SIG-M5 (cell line): ENCODE measurements around the gene MAGEA12.
"Not testable (repeated sequence)": the region's sequence is repeated elsewhere in the genome, so short reads cannot be mapped to it uniquely, and the experiment has no call there.

Source experiments
- DNase-seq: peaks from one replicate; lab custom pipeline; 2025; lab: John Stamatoyannopoulos, UW

The MAGEA12 gene

GRCh38 chrX:152766562-152766961 lies 33.0 kb downstream of the MAGEA12 start:
- not testable (repeated sequence) for DNase-seq

- DNase-seq, result not testable (repeated sequence)
Measured at GRCh38 chrX:152769549-152770289, 36.2 kb downstream of the MAGEA12 start, which contains the start of gene MAGEA6. MAGEA6 (minus strand) TSS chrX:152769689; CDS start chrX:152767650, 2,039 bp downstream.

GRCh38 chrX:152787062-152787461 lies 53.5 kb downstream of the MAGEA12 start:
- not testable (repeated sequence) for DNase-seq
